HK-2 (cell line): ENCODE measurements around the gene PHF23.

Experiments used
- DNase-seq: peaks from one replicate; pipeline ENCODE4 v3.0.0-alpha.2; 2018; ENCODE audit not compliant: unreplicated experiment

PHF23 gene

GRCh38 chr17:7203391-7203790, 35.9 kb downstream of the PHF23 start:
- no peak for DNase-seq

- DNase-seq = no peak
These were observed 42.4 kb downstream of the PHF23 start for GRCh38 chr17:7196651-7197401.

- DNase-seq = no peak
These were observed 43.3 kb downstream of the PHF23 start for GRCh38 chr17:7195971-7196370.

GRCh38 chr17:7192271-7192937, 46.9 kb downstream of the PHF23 start:
- DNase-seq = no peak

GRCh38 chr17:7191571-7192270, 47.5 kb downstream of the PHF23 start:
- no peak for DNase-seq

GRCh38 chr17:7191069-7191468, 48.2 kb downstream of the PHF23 start:
- no peak for DNase-seq

- no peak for DNase-seq
These were observed 48.9 kb downstream of the PHF23 start for GRCh38 chr17:7190276-7190917.

GRCh38 chr17:7186241-7186640, 53.0 kb downstream of the PHF23 start:
- DNase-seq = no peak
